H1 (cell line): Measurements from ENCODE around the gene RNF13.

Experiments
- CTCF ChIP-seq, 3 experiments: IDR thresholded peaks; 1 replicate in 2 of 3; 2 replicates in 1 of 3; pipeline versions ENCODE4 v1.5.1 to v1.6.1; 2011; ENCODE audit warnings: low read length in 3 of 3, mild to moderate bottlenecking in 3 of 3, inconsistent platforms in 2 of 3, low read depth in 1 of 3, moderate library complexity in 1 of 3; ENCODE audit not compliant: insufficient read depth in 1 of 3; ENCODE audit errors: control extremely low read depth in 1 of 3
- POLR2A ChIP-seq, 2 experiments: IDR thresholded peaks; 1 replicate in 1 of 2; 2 replicates in 1 of 2; pipeline ENCODE4 v1.6.1; 2011; ENCODE audit warnings: low read depth in 2 of 2, low read length in 2 of 2, mild to moderate bottlenecking in 2 of 2; ENCODE audit errors: control extremely low read depth in 1 of 2

DNA sequence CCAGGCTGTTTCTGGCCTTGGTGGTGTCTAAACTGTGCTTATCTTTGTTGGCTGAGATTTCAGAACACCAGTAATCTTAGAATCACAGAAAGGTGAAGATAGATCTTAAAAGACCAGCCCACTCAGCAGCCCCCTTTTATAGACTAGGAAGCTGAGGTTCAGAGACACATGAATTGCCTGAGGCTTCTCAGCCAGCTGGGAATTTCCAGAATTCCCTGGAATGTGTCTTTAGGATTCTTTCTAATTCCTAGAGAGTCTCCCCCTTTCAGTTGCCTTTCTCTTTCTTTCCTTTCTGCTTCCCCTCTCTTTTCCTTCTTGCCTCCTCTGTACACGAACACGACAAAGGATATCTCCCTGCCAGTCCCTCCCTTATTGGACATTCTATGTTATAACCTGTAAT lies 40.2 kb upstream of the RNF13 start:
- TF ChIP-seq CTCF (IDR thresholded peaks at IDR 0.05; ENCODE audit: control extremely low read depth in 1 of 3, insufficient read depth in 1 of 3, low read depth in 1 of 3, low read length in 3 of 3) (no peak), POLR2A (IDR thresholded peaks at IDR 0.05; ENCODE audit: control extremely low read depth in 1 of 2, low read depth in 2 of 2, low read length in 2 of 2) (no peak)
